Measurements from ENCODE around the gene FAM222B.

Gene FAM222B

GRCh38 chr17:28774206-28774605 lies 68.4 kb downstream of the FAM222B start:
- DNase-seq (ENCODE audit: low spot score): no peak

GRCh38 chr17:28773736-28774135 lies 68.9 kb downstream of the FAM222B start:
- no peak for DNase-seq (ENCODE audit: low spot score)

GRCh38 chr17:28765038-28765437 lies 77.6 kb downstream of the FAM222B start:
- no peak for DNase-seq (ENCODE audit: low spot score)

GRCh38 chr17:28763804-28764266 lies 78.8 kb downstream of the FAM222B start:
- DNase-seq (ENCODE audit: low spot score): peak; percentile 60

- DNase-seq (ENCODE audit: low spot score): no peak
Observed at GRCh38 chr17:28763137-28763799, 79.3 kb downstream of the FAM222B start.

- no peak for DNase-seq (ENCODE audit: low spot score)
Observed at GRCh38 chr17:28760601-28761562, 81.7 kb downstream of the FAM222B start.

GRCh38 chr17:28759256-28759865 lies 83.2 kb downstream of the FAM222B start:
- DNase-seq (ENCODE audit: low spot score): no peak

- DNase-seq (ENCODE audit: low spot score): no peak
Observed at GRCh38 chr17:28758411-28759121, 84.0 kb downstream of the FAM222B start.

GRCh38 chr17:28756049-28756804 lies 86.4 kb downstream of the FAM222B start:
- no peak for DNase-seq (ENCODE audit: low spot score)

GRCh38 chr17:28755486-28755885 lies 87.1 kb downstream of the FAM222B start:
- DNase-seq (ENCODE audit: low spot score): no peak

GRCh38 chr17:28751600-28752366 lies 90.8 kb downstream of the FAM222B start:
- no peak for DNase-seq (ENCODE audit: low spot score)

- peak; percentile 89 for DNase-seq (ENCODE audit: low spot score)
Observed at GRCh38 chr17:28750178-28751047, 92.2 kb downstream of the FAM222B start.

- DNase-seq (ENCODE audit: low spot score): no peak
Observed at GRCh38 chr17:28749516-28750177, 92.9 kb downstream of the FAM222B start.

GRCh38 chr17:28748852-28749515 lies 93.6 kb downstream of the FAM222B start:
- DNase-seq (ENCODE audit: low spot score): no peak

- DNase-seq (ENCODE audit: low spot score): no peak
Observed at GRCh38 chr17:28747801-28748750, 94.5 kb downstream of the FAM222B start.

GRCh38 chr17:28747051-28747691 lies 95.4 kb downstream of the FAM222B start:
- DNase-seq (ENCODE audit: low spot score): no peak

GRCh38 chr17:28746611-28747050 lies 96.0 kb downstream of the FAM222B start:
- DNase-seq (ENCODE audit: low spot score): no peak

Data from SW480 (cell line).